Prostate gland (tissue), 2 donors: ENCODE data around the gene PHACTR2.

Source experiments
- POLR2A ChIP-seq: fragments of 450-650 bp; IDR thresholded peaks from one replicate; pipeline ENCODE4 v1.6.1; 2016; ENCODE audit warnings: antibody characterized with exemption, mild to moderate bottlenecking
- POLR2AphosphoS5 ChIP-seq: sonication (generic); formaldehyde crosslinking; IDR thresholded peaks from one replicate; pipeline ENCODE4 v1.6.1; 2017; ENCODE audit warnings: antibody characterized with exemption
- TF ChIP-seq, protein P1 (sequence below), 4 experiments: fragments of 200-600 bp in 2 of 4; fragments of 450-650 bp in 2 of 4; sonication (generic) in 2 of 4; IDR thresholded peaks; 1 replicate in 3 of 4; 2 replicates in 1 of 4; pipeline ENCODE4 v1.5.1; 2016 to 2019; ENCODE audit warnings: antibody characterized with exemption in 4 of 4, mild to moderate bottlenecking in 2 of 4, moderate library complexity in 2 of 4

GRCh38 chr6:143750877-143751276 is 73.1 kb downstream of the PHACTR2 start:
- TF ChIP-seq, protein P1, sequence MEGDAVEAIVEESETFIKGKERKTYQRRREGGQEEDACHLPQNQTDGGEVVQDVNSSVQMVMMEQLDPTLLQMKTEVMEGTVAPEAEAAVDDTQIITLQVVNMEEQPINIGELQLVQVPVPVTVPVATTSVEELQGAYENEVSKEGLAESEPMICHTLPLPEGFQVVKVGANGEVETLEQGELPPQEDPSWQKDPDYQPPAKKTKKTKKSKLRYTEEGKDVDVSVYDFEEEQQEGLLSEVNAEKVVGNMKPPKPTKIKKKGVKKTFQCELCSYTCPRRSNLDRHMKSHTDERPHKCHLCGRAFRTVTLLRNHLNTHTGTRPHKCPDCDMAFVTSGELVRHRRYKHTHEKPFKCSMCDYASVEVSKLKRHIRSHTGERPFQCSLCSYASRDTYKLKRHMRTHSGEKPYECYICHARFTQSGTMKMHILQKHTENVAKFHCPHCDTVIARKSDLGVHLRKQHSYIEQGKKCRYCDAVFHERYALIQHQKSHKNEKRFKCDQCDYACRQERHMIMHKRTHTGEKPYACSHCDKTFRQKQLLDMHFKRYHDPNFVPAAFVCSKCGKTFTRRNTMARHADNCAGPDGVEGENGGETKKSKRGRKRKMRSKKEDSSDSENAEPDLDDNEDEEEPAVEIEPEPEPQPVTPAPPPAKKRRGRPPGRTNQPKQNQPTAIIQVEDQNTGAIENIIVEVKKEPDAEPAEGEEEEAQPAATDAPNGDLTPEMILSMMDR (IDR thresholded peaks at IDR 0.05), result no peak
- no peak for TF ChIP-seq POLR2A
- no peak for TF ChIP-seq POLR2AphosphoS5
